Measurements from ENCODE around the gene NR0B2. TPM values are rescaled to one million over a fixed set of nuclear protein-coding genes. Genes with fewer than 3 reads are reported as not detected.

The NR0B2 gene
- total and polyA plus RNA-seq, 10 of the 15 experiments (the other 5 are each of a cell fraction or from before 2014, with no cell fraction given): not detected

DNA sequence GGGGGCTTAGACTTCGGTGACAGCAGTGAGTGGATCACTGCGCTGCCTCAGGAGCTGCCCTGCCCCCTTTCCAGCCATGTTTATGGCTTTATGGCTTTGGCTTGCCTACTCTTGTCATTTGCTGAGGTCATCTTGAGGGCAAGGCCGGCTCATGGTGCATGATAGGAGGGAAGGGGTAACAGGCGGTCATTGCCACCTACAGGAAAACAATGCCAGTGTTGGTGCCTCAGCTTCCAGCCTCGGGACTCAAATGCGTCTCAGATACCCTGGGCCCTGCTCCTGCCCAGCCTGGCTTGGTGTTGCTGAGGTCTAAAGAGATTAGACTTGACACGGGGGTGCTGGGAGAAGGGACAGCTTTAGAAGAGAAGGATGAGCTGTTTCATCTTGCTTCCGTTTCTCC lies 32.0 kb upstream of the NR0B2 start:
- no peak overlapping the region for H2AFZ ChIP-seq (ENCODE audit: control insufficient read depth, low read depth, low read length)
- RAD21 ChIA-PET (ENCODE audit: unreplicated experiment): no interaction called here
- H3K9me3 ChIP-seq (replicated peaks; ENCODE audit: control insufficient read depth, insufficient read depth, low read length): no peaks in the 10 kb centered on the region
- no peak for FAIRE-seq
- no peak overlapping the region for H3K4me2 ChIP-seq (ENCODE audit: control insufficient read depth, insufficient read depth)
- DNase-seq (ENCODE audit: low read depth, low spot score): no peak
- SMC1A ChIA-PET (ENCODE audit: uncharacterized antibody, unreplicated experiment): no interaction called here
- intact Hi-C loops (cut with micrococcal nuclease; ENCODE audit: unreplicated experiment) (no loop called here), in situ Hi-C loops (cut with MboI) (no loop called here)
- 94% methylated on average over 8 of the region's 8 CpGs for WGBS (ENCODE audit: insufficient coverage, insufficient replicate concordance, low lambda C conversion rate, missing lambda C conversion rate)
- H3K27me3 ChIP-seq (replicated peaks in 1 of 2; ENCODE audit: control insufficient read depth in 2 of 2, insufficient read depth in 2 of 2, low read length in 1 of 2): no peaks in the 10 kb centered on the region
- no peak overlapping the region for H3K9ac ChIP-seq (ENCODE audit: control insufficient read depth, insufficient read depth, low read length)
- TF ChIP-seq MEF2A (IDR thresholded peaks at IDR 0.05; ENCODE audit: insufficient read depth, low read depth, low read length): no peak
- no peak for TF ChIP-seq SMAD1 (IDR thresholded peaks at IDR 0.05; ENCODE audit: low read depth, partially characterized antibody)
- TF ChIP-seq, protein P1, sequence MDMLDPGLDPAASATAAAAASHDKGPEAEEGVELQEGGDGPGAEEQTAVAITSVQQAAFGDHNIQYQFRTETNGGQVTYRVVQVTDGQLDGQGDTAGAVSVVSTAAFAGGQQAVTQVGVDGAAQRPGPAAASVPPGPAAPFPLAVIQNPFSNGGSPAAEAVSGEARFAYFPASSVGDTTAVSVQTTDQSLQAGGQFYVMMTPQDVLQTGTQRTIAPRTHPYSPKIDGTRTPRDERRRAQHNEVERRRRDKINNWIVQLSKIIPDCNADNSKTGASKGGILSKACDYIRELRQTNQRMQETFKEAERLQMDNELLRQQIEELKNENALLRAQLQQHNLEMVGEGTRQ (IDR thresholded peaks at IDR 0.05; ENCODE audit: borderline replicate concordance, low read depth, low read length): no peak
- no peak for TF ChIP-seq MEF2B (IDR thresholded peaks at IDR 0.05; ENCODE audit: partially characterized antibody, poor library complexity, severe bottlenecking)
- no peak for TF ChIP-seq CHD4 (IDR thresholded peaks at IDR 0.05)
- TF ChIP-seq HCFC1 (IDR thresholded peaks at IDR 0.05; ENCODE audit: low read length): no peak
- no peak for TF ChIP-seq RAD21 (IDR thresholded peaks at IDR 0.05; ENCODE audit: insufficient read depth, low read depth, low read length)
- TF ChIP-seq, protein P2, sequence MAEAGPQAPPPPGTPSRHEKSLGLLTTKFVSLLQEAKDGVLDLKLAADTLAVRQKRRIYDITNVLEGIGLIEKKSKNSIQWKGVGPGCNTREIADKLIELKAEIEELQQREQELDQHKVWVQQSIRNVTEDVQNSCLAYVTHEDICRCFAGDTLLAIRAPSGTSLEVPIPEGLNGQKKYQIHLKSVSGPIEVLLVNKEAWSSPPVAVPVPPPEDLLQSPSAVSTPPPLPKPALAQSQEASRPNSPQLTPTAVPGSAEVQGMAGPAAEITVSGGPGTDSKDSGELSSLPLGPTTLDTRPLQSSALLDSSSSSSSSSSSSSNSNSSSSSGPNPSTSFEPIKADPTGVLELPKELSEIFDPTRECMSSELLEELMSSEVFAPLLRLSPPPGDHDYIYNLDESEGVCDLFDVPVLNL (IDR thresholded peaks at IDR 0.05; ENCODE audit: low read depth, low read length): no peak
- TF ChIP-seq, protein P3, sequence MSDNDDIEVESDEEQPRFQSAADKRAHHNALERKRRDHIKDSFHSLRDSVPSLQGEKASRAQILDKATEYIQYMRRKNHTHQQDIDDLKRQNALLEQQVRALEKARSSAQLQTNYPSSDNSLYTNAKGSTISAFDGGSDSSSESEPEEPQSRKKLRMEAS (IDR thresholded peaks at IDR 0.05; ENCODE audit: low read depth, low read length): no peak
- no peaks in the 10 kb centered on the region for H3K4me1 ChIP-seq (ENCODE audit: control insufficient read depth, insufficient read depth, low read length)
- peaks cover 11 to 29% of the 10 kb centered on the region in 2 experiments for H3K36me3 ChIP-seq (ENCODE audit: control insufficient read depth in 2 of 2, insufficient read depth in 2 of 2, low read length in 1 of 2)
- POLR2A ChIA-PET: no interaction called here
- CTCF ChIA-PET: interaction anchor here (3.1 kb wide), 1 partner anchor 100 kb away, joined by 8 read pairs; no protein-coding TSS in a partner anchor
- no peaks in the 10 kb centered on the region; the same call in 1 of the 2 replicates for H4K20me1 ChIP-seq (ENCODE audit: control insufficient read depth, insufficient read depth)
- BruUV-seq (replicated peaks): no TSS peak
- no peak overlapping the region for H3K4me3 ChIP-seq
- no peak overlapping the region for H3K27ac ChIP-seq (ENCODE audit: control insufficient read depth, insufficient read depth)
- H3K79me2 ChIP-seq (ENCODE audit: control insufficient read depth, insufficient read depth, low read length): no peaks in the 10 kb centered on the region
- ATAC-seq: no peak
